AG10803 (cell line): Measurements from ENCODE around the gene ZNF281.
"Not testable (repeated sequence)": the region's sequence is repeated elsewhere in the genome, so short reads cannot be mapped to it uniquely, and the experiment has no call there.

Experiments
- DNase-seq: peaks from one replicate; pipeline ENCODE4 v3.0.0; 2010; ENCODE audit warnings: low read depth
- H3K4me3 ChIP-seq: 2 replicates; pipeline ENCODE4 v1.5.1; 2011; ENCODE audit warnings: mild to moderate bottlenecking, low read length, control low read depth
- TF ChIP-seq, protein P1 (sequence below): conservative IDR thresholded peaks from 2 replicates; pipeline ENCODE4 v1.5.1; 2011; ENCODE audit warnings: mild to moderate bottlenecking, low read length, control low read depth, inconsistent platforms

The ZNF281 gene

DNA sequence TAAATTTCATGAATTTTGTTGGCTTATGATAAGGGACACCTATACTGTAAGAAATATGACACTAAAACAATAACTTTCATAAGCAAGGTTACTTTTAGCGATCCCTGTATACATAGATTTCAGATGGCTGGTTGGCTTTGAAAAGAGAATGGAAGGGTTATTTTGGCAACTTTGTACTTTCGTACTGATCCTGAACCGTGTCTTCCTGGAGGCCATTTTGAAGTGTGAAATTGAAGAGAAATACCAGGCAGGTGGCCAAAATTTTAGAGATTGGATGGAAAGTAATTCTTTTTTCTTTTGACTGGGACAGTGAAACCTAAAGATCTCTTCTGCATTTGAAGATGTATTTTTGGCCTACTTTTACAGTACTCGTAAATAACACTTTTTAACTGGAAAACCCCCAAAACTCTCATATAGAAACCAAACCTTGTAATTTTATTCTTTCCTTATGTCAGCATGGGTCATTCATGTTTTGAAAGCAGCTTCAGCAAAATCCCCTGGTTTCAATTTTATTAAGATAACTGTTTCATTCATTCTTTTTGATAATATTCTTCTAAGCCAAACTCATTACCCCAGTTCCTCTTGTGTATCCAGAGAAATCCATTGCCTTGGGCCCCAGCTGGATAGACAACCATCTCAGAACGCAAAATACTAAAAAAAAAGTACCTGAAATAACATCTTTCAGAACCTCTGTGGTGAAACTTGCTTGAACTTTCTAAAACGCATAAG lies 38.4 kb upstream of the ZNF281 start:
- H3K4me3 ChIP-seq: no peak overlapping the region
- no peak for DNase-seq
- TF ChIP-seq, protein P1, sequence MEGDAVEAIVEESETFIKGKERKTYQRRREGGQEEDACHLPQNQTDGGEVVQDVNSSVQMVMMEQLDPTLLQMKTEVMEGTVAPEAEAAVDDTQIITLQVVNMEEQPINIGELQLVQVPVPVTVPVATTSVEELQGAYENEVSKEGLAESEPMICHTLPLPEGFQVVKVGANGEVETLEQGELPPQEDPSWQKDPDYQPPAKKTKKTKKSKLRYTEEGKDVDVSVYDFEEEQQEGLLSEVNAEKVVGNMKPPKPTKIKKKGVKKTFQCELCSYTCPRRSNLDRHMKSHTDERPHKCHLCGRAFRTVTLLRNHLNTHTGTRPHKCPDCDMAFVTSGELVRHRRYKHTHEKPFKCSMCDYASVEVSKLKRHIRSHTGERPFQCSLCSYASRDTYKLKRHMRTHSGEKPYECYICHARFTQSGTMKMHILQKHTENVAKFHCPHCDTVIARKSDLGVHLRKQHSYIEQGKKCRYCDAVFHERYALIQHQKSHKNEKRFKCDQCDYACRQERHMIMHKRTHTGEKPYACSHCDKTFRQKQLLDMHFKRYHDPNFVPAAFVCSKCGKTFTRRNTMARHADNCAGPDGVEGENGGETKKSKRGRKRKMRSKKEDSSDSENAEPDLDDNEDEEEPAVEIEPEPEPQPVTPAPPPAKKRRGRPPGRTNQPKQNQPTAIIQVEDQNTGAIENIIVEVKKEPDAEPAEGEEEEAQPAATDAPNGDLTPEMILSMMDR: no peak

DNA sequence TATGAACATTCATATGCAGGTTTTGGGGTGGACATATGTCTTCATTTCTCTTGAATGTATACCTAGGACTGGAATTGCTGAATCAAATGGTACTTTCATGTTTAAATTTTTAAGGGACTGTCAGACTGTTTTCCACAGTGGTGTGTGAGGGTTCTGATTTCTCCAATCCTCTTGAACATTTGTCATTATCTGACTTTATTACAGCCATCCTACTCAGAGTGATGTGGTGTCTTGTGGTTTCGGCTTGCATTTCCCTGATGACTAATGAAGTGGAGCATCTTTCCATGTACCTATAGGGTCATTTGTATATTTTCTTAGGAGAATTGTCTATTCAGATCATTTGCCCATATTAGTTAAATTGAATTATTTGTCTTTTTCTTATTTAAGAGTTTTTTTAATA lies 35.4 kb upstream of the ZNF281 start:
- no peak overlapping the region for H3K4me3 ChIP-seq
- TF ChIP-seq, protein P1: no peak
- peak; percentile 37 for DNase-seq

DNA sequence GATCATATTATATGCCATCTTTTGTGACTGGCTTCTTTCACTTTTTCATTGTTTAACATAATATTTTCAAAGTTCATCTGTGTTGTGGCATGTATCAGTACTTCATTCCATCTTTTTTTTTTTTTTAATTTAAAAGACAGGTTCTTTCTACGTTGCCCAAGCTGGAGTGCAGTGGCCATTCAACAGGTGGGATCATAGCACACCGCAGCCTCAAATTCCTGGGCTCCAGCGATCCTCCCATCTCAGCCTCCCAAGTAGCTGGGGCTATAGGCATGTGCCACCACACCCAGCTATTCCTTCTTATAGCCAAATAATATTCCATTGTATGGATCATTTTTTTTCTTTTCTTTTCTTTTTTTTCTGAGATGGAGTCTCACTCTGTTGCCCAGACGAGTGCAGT lies 34.6 kb upstream of the ZNF281 start:
- TF ChIP-seq, protein P1: no peak
- no peak overlapping the region for H3K4me3 ChIP-seq
- no peak for DNase-seq

DNA sequence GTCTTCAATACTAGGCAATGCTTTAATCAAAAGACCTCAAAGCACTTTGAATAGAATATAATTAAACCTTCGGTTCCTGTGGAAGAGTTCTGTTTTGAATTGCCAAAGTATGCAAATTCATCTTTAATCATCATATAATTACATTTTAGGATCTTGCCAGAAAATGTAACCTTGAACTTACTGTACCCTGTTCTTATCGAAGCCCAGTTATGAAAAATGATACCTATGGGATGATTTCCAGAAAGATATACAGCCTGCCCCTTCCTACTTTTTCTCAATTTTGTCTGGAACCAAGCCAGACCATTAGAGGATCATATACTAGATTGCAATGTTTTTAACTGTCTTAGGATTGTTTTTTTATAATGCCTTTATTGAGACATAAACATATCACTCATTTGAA lies 34.0 kb upstream of the ZNF281 start:
- no peak overlapping the region for H3K4me3 ChIP-seq
- TF ChIP-seq, protein P1: no peak
- no peak for DNase-seq

DNA sequence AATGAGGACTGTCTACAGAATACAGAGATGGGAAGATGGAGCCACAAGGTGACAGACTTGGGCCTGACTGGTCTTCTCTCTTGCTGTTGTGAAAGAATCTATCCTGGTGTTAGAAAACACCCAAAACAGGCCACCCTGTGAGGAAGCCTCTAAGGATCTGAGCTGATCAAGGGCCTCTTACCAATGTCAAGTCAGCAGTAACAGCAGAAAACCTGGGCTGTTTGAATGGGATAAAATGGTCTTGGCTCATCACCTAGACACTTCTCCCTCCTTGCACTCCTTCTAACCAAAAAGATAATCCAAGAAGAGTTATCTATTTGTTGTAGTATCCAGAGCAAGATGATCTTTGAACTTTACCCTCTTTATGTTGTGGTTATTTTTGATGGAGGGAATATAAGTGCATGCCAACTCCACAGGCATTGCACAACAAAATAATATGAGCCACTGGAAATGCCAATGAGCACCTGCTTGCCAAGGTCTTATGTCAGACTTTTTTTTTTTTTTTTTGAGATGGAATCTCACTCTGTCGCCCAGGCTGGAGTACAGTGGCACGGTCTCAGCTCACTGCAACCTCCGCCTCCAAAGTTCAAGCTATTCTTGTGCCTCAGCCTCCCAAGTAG lies 32.8 kb upstream of the ZNF281 start:
- DNase-seq: no peak
- TF ChIP-seq, protein P1: no peak
- no peak overlapping the region for H3K4me3 ChIP-seq

DNA sequence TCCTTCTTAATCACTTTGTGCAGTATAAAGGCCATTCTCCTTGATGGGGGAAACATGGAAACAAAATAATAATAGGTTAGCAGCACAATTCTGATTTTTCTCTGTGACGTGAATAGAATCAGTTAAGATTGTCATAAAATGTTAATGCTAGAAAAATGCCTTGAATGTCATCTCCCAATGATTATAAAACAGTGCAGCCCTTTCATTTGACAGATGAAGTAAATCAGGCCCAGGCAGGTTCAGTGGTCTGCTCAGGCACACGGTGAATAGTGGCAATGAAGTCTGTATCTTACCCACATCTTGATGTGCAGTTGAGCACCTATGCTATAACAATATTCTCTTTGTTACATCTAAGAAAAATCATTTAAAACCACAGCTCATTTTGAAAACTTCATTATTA lies 32.2 kb upstream of the ZNF281 start:
- TF ChIP-seq, protein P1: no peak
- no peak for DNase-seq
- no peak overlapping the region for H3K4me3 ChIP-seq

DNA sequence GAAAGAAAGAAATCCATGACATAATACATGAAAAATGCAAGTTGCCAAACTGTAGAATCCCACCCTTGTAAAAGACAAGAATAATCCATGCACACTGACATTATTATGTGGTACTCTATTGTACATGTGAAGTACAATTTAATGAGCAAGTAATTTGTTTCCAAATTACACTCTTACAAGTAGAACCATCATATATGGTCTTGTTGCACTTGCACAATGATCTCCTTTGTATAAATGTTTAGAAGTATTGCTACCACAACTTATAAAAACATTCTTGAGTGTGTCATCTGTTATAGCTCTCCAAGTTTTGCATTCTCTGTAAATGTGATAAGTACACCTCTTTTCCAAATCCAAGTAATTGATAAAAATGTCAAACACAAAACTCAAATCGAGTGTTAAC lies 29.1 kb upstream of the ZNF281 start:
- peak; percentile 50 for DNase-seq
- TF ChIP-seq, protein P1: no peak
- no peak overlapping the region for H3K4me3 ChIP-seq

DNA sequence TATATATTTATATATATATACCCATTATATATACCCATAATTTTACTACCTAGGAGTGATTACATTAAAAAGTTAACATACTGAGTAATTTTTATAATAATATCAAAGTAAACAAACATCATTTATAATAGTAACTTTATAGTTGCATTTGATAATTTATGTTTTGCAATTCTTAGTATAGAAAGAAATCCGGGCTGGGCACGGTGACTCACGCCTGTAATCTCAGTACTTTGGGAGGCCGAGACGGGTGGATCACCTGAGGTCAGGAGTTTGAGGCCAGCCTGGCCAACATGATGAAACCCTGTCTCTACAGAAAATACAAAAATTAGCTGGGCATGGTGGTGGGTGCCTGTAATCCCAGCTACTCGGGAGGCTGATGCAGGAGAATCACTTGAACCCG lies 28.6 kb upstream of the ZNF281 start:
- not testable (repeated sequence) for H3K4me3 ChIP-seq, DNase-seq
